HEK293 (cell line): ENCODE measurements around the gene EPO.
A peak's percentile ranks its signal among the peaks of the same experiment; 100 is the strongest.

ENCODE experiments used
- BCL11A ChIP-seq: fragments of 450-650 bp; formaldehyde crosslinking; IDR thresholded peaks from 2 replicates; pipeline ENCODE4 v1.5.1; 2016; ENCODE audit warnings: low read depth, missing biosample characterization, missing genetic modification characterization
- EGR2 ChIP-seq: fragments of 450-650 bp; formaldehyde crosslinking; IDR thresholded peaks from 2 replicates; pipeline ENCODE4 v1.5.1; 2016; ENCODE audit warnings: low read depth, missing biosample characterization, missing genetic modification characterization
- GLIS1 ChIP-seq: fragments of 450-650 bp; formaldehyde crosslinking; IDR thresholded peaks from 2 replicates; pipeline ENCODE4 v1.5.1; 2016; ENCODE audit warnings: missing biosample characterization, missing genetic modification characterization
- GLIS2 ChIP-seq: fragments of 450-650 bp; formaldehyde crosslinking; IDR thresholded peaks from 2 replicates; pipeline ENCODE4 v1.5.1; 2016; ENCODE audit warnings: missing biosample characterization, missing genetic modification characterization
- HOXC10 ChIP-seq: sonication (generic); formaldehyde crosslinking; IDR thresholded peaks from 2 replicates; pipeline ENCODE4 v1.8.1; 2023; ENCODE audit warnings: mild to moderate bottlenecking, missing genetic modification reagents
- OSR2 ChIP-seq: fragments of 450-650 bp; formaldehyde crosslinking; IDR thresholded peaks from 2 replicates; pipeline ENCODE4 v1.5.1; 2016; ENCODE audit warnings: missing biosample characterization, missing genetic modification characterization
- PRDM1 ChIP-seq: fragments of 450-650 bp; formaldehyde crosslinking; IDR thresholded peaks from 2 replicates; pipeline ENCODE4; 2016; ENCODE audit warnings: missing biosample characterization, missing genetic modification characterization
- SCRT2 ChIP-seq: fragments of 450-650 bp; formaldehyde crosslinking; IDR thresholded peaks from 2 replicates; pipeline ENCODE4 v1.5.1; 2016; ENCODE audit warnings: missing biosample characterization, missing genetic modification characterization
- SETDB1 ChIP-seq: IDR thresholded peaks from one replicate; pipeline ENCODE4 v1.6.1; 2017; ENCODE audit warnings: mild to moderate bottlenecking, low read length, moderate library complexity, mixed read lengths; ENCODE audit not compliant: insufficient read length
- SP2 ChIP-seq: fragments of 450-650 bp; formaldehyde crosslinking; IDR thresholded peaks from 2 replicates; pipeline ENCODE4 v1.5.1; 2016; ENCODE audit warnings: missing biosample characterization, missing genetic modification characterization
- SP3 ChIP-seq: fragments of 450-650 bp; formaldehyde crosslinking; IDR thresholded peaks from 2 replicates; pipeline ENCODE4 v1.5.1; 2016; ENCODE audit warnings: missing biosample characterization, missing genetic modification characterization
- ZFP3 ChIP-seq: fragments of 450-650 bp; formaldehyde crosslinking; IDR thresholded peaks from 2 replicates; pipeline ENCODE4 v1.5.1; 2016; ENCODE audit warnings: low read depth, missing biosample characterization, missing genetic modification characterization
- ZFP41 ChIP-seq: fragments of 450-650 bp; formaldehyde crosslinking; IDR thresholded peaks from 2 replicates; pipeline ENCODE4 v1.5.1; 2016; ENCODE audit warnings: missing biosample characterization, missing genetic modification characterization, borderline replicate concordance
- ZIC2 ChIP-seq: fragments of 450-650 bp; formaldehyde crosslinking; IDR thresholded peaks from 2 replicates; pipeline ENCODE4 v1.5.1; 2016; ENCODE audit warnings: missing biosample characterization, missing genetic modification characterization
- ZNF138 ChIP-seq: fragments of 450-650 bp; formaldehyde crosslinking; IDR thresholded peaks from 2 replicates; pipeline ENCODE4 v1.5.1; 2016; ENCODE audit warnings: missing biosample characterization, missing genetic modification characterization, borderline replicate concordance
- ZNF16 ChIP-seq: fragments of 450-650 bp; formaldehyde crosslinking; IDR thresholded peaks from 2 replicates; pipeline ENCODE4 v1.5.1; 2016; ENCODE audit warnings: low read depth, missing biosample characterization, missing genetic modification characterization
- ZNF202 ChIP-seq: fragments of 450-650 bp; formaldehyde crosslinking; IDR thresholded peaks from 2 replicates; pipeline ENCODE4 v1.5.1; 2016; ENCODE audit warnings: missing biosample characterization, missing genetic modification characterization, borderline replicate concordance
- ZNF211 ChIP-seq: fragments of 450-650 bp; formaldehyde crosslinking; IDR thresholded peaks from 2 replicates; pipeline ENCODE4 v1.5.1; 2016; ENCODE audit warnings: low read depth, missing biosample characterization, missing genetic modification characterization
- ZNF280C ChIP-seq: fragments of 450-650 bp; formaldehyde crosslinking; IDR thresholded peaks from 2 replicates; pipeline ENCODE4 v1.5.1; 2016; ENCODE audit warnings: missing biosample characterization, missing genetic modification characterization
- ZNF37A ChIP-seq: fragments of 450-650 bp; IDR thresholded peaks from 2 replicates; pipeline ENCODE4 v1.5.1; 2018; ENCODE audit warnings: missing biosample characterization, missing genetic modification characterization
- ZNF394 ChIP-seq: fragments of 450-650 bp; formaldehyde crosslinking; IDR thresholded peaks from 2 replicates; pipeline ENCODE4 v1.5.1; 2016; ENCODE audit warnings: missing biosample characterization, missing genetic modification characterization, mild to moderate bottlenecking, moderate library complexity, borderline replicate concordance
- ZNF473 ChIP-seq: fragments of 450-650 bp; formaldehyde crosslinking; IDR thresholded peaks from 2 replicates; pipeline ENCODE4 v1.5.1; 2017; ENCODE audit warnings: missing biosample characterization, missing genetic modification characterization
- ZNF514 ChIP-seq: fragments of 450-650 bp; formaldehyde crosslinking; IDR thresholded peaks from 2 replicates; pipeline ENCODE4 v1.5.1; 2016; ENCODE audit warnings: missing biosample characterization, missing genetic modification characterization
- ZNF549 ChIP-seq: fragments of 450-650 bp; IDR thresholded peaks from 2 replicates; pipeline ENCODE4 v1.5.1; 2018; ENCODE audit warnings: missing biosample characterization, missing genetic modification characterization, mild to moderate bottlenecking, inconsistent platforms, moderate library complexity
- ZNF555 ChIP-seq: fragments of 450-650 bp; formaldehyde crosslinking; conservative IDR thresholded peaks from 2 replicates; pipeline ENCODE4 v1.5.1; 2017; ENCODE audit warnings: missing biosample characterization, mild to moderate bottlenecking, missing genetic modification characterization, inconsistent platforms
- ZNF560 ChIP-seq: fragments of 450-650 bp; formaldehyde crosslinking; IDR thresholded peaks from 2 replicates; pipeline ENCODE4 v1.5.1; 2017; ENCODE audit warnings: missing biosample characterization, missing genetic modification characterization, borderline replicate concordance
- ZNF654 ChIP-seq: fragments of 450-650 bp; formaldehyde crosslinking; IDR thresholded peaks from 2 replicates; pipeline ENCODE4 v1.5.1; 2016; ENCODE audit warnings: low read depth, missing biosample characterization, missing genetic modification characterization
- ZNF658 ChIP-seq: fragments of 450-650 bp; formaldehyde crosslinking; IDR thresholded peaks from 2 replicates; pipeline ENCODE4; 2016; ENCODE audit warnings: missing biosample characterization, missing genetic modification characterization
- ZNF701 ChIP-seq: fragments of 450-650 bp; formaldehyde crosslinking; IDR thresholded peaks from 2 replicates; pipeline ENCODE4 v1.5.1; 2016; ENCODE audit warnings: missing biosample characterization, missing genetic modification characterization
- ZNF76 ChIP-seq: fragments of 450-650 bp; formaldehyde crosslinking; IDR thresholded peaks from 2 replicates; pipeline ENCODE4; 2016; ENCODE audit warnings: low read depth, missing biosample characterization, missing genetic modification characterization, borderline replicate concordance
- ZNF830 ChIP-seq: fragments of 450-650 bp; IDR thresholded peaks from 2 replicates; pipeline ENCODE4 v1.5.0; 2018; ENCODE audit warnings: missing biosample characterization, missing genetic modification characterization, low read depth, mild to moderate bottlenecking, moderate library complexity
- ZNF837 ChIP-seq: fragments of 450-650 bp; formaldehyde crosslinking; IDR thresholded peaks from 2 replicates; pipeline ENCODE4 v1.5.1; 2016; ENCODE audit warnings: missing biosample characterization, missing genetic modification characterization
- TF ChIP-seq, protein P1 (sequence below): fragments of 450-650 bp; formaldehyde crosslinking; IDR thresholded peaks from 2 replicates; pipeline ENCODE4 v1.5.1; 2016; ENCODE audit warnings: missing biosample characterization, missing genetic modification characterization
- TF ChIP-seq, protein P2 (sequence below): fragments of 450-650 bp; formaldehyde crosslinking; IDR thresholded peaks from 2 replicates; pipeline ENCODE4 v1.5.1; 2017; ENCODE audit warnings: missing biosample characterization, missing genetic modification characterization
- TF ChIP-seq, protein P3 (sequence below): fragments of 450-650 bp; formaldehyde crosslinking; IDR thresholded peaks from 2 replicates; pipeline ENCODE4 v1.5.1; 2017; ENCODE audit warnings: missing biosample characterization, missing genetic modification characterization

EPO gene

DNA sequence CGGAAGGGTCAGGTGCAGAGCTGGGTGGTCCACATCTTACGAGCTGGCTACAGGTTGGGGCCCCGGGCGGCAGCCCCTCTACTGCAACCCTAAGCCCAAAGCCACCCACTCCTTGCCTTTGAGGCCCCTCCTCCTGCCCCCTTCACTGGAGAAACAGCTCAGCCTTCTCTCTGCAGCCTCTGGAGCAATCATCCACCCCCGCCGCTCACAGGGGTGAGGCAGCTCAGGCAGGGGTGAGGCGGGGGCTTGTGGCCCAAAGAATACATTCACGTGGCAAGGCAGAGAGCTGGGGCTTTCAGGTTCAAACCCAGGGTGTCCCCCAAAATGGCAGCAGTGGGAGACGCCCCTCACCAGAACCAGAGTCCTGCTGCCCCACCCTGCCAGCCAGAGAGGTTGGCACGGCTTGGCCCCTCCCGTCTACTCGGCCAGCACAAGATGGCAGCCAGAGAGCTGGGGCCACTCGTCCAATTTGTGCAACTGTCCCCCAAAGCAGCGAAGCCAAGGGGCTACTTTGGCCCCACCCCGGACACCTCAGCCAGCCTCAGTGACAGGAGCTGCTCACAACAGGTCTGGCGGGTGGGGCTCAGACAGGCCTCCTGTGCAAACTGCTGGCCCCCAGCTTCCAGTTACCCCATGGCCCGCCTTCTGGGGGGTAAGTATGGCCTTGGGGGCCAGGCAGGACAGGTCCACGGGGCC lies 39.5 kb upstream of the EPO start (continued):
- TF ChIP-seq, protein P1, sequence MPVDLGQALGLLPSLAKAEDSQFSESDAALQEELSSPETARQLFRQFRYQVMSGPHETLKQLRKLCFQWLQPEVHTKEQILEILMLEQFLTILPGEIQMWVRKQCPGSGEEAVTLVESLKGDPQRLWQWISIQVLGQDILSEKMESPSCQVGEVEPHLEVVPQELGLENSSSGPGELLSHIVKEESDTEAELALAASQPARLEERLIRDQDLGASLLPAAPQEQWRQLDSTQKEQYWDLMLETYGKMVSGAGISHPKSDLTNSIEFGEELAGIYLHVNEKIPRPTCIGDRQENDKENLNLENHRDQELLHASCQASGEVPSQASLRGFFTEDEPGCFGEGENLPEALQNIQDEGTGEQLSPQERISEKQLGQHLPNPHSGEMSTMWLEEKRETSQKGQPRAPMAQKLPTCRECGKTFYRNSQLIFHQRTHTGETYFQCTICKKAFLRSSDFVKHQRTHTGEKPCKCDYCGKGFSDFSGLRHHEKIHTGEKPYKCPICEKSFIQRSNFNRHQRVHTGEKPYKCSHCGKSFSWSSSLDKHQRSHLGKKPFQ (tag by site-specific recombination): no peak
- TF ChIP-seq ZNF560 (tag by site-specific recombination) (no peak), GLIS1 (tag by site-specific recombination) (peak; percentile 45; the same call in 1 of the 2 replicates), ZFP3 (tag by site-specific recombination) (no peak), GLIS2 (tag by site-specific recombination) (peak; percentile 73), SETDB1 (no peak), ZNF394 (tag by site-specific recombination) (no peak), ZNF473 (tag by site-specific recombination) (no peak), ZNF16 (tag by site-specific recombination) (no peak), SP3 (no peak), ZNF37A (tag by site-specific recombination) (no peak), SCRT2 (tag by site-specific recombination) (peak; percentile 30; the same call in 1 of the 2 replicates), ZNF514 (tag by site-specific recombination) (no peak), PRDM1 (tag by site-specific recombination) (no peak), ZNF280C (tag by site-specific recombination) (no peak), ZNF202 (no peak), OSR2 (tag by site-specific recombination) (no peak), HOXC10 (CRISPR knock-in tag) (no peak), ZNF837 (tag by site-specific recombination) (no peak), ZNF211 (no peak), SP2 (no peak), ZNF76 (tag by site-specific recombination) (no peak), ZNF654 (tag by site-specific recombination) (no peak), ZNF830 (tag by site-specific recombination) (no peak), ZNF658 (tag by site-specific recombination) (no peak), BCL11A (tag by site-specific recombination) (no peak), EGR2 (tag by site-specific recombination) (peak; percentile 51; the same call in 1 of the 2 replicates), ZFP41 (no peak), ZNF549 (tag by site-specific recombination) (no peak), ZNF701 (tag by site-specific recombination) (no peak), ZNF138 (tag by site-specific recombination) (no peak), ZNF555 (tag by site-specific recombination) (no peak), ZIC2 (tag by site-specific recombination) (no peak)
- TF ChIP-seq, protein P2, sequence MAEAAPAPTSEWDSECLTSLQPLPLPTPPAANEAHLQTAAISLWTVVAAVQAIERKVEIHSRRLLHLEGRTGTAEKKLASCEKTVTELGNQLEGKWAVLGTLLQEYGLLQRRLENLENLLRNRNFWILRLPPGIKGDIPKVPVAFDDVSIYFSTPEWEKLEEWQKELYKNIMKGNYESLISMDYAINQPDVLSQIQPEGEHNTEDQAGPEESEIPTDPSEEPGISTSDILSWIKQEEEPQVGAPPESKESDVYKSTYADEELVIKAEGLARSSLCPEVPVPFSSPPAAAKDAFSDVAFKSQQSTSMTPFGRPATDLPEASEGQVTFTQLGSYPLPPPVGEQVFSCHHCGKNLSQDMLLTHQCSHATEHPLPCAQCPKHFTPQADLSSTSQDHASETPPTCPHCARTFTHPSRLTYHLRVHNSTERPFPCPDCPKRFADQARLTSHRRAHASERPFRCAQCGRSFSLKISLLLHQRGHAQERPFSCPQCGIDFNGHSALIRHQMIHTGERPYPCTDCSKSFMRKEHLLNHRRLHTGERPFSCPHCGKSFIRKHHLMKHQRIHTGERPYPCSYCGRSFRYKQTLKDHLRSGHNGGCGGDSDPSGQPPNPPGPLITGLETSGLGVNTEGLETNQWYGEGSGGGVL (tag by site-specific recombination): no peak
- TF ChIP-seq, protein P3, sequence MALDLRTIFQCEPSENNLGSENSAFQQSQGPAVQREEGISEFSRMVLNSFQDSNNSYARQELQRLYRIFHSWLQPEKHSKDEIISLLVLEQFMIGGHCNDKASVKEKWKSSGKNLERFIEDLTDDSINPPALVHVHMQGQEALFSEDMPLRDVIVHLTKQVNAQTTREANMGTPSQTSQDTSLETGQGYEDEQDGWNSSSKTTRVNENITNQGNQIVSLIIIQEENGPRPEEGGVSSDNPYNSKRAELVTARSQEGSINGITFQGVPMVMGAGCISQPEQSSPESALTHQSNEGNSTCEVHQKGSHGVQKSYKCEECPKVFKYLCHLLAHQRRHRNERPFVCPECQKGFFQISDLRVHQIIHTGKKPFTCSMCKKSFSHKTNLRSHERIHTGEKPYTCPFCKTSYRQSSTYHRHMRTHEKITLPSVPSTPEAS: no peak
